HG03097 (cell line): ENCODE results near the gene NAMPT.
A peak's percentile ranks its signal among the peaks of the same experiment; 100 is the strongest.

ENCODE experiments used
- ATAC-seq: cut with Tn5 transposase; IDR thresholded peaks from one replicate; pipeline ENCODE4 v1.9.1; 2021; ENCODE audit not compliant: unreplicated experiment, low FRiP score

The NAMPT gene

DNA sequence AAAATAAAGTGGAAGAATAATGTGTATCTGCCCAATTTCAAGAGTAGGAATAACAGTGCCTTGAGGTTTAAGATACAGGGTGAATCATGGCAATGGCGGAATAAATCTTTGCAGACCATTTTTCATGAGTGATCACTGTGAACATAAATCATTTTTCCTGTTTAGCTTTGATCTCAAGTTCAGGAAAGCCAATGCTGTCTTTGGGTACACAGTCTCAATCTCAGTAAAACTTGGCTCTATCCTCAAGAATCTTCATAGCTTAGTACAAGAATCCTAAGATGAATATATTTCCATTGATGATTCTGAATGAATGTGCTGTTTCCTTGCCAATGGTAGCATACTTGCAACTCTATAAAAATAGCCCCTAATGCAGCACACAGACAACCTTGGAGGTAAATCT lies 6.8 kb downstream of the NAMPT start:
- no peak for ATAC-seq

DNA sequence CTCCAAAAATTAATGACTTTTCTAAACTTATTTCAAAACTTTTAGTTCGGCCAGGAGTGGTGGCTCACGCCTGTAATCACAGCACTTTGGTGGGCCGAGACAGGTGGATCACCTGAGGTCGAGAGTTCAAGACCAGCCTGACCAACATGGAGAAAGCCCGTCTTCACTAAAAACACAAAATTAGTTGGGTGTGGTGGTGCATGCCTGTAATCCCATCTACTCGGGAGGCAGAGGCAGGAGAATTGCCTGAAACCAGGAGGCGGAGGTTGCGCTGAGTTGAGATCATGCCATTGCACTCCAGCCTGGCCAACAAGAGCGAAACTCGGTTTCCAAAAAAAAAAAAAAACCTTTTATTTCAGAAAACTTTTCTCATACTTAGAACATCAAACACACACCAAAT lies 8.3 kb downstream of the NAMPT start:
- ATAC-seq = no peak

- no peak for ATAC-seq
These were observed 11.6 kb downstream of the NAMPT start for GRCh38 chr7:106273009-106273668.

DNA sequence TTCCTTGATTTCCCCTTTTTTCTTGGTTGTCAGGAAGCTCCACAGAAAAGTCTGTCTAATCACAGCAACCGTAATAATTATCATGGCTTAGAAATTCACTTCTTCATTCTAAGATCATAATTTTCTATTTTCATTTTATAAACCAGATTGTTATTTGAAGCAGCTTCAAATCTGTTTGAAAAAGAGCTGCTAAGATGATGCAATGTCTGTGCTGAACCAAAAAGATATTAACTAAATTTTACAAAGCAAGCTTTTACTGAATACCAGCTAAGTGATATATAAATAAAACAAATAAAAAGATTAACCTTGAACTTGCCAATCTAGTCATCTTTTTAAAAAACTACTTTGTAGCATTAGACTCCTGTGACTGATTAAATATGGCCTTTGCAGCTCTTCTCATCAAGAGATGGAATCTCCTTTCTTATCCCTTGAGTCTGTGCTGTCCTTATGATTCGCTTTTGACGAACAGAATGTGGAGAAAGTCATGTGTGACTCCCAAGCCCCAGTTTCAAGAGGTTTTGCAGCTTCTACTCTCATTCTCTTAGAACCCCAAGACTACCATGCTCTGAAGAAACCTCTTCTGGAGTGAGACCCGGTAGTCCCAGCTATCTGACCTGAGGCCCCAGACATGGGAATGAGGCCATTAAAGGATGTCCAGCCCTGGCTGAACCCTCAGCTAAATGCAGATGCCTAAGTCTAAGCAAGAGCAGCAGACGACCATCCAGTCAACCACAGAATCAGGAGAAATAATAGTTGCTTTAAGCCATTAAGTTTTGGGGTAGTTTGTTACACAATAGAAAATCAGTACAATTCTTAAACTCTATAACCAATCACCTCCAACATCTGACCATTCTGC lies 14.4 kb downstream of the NAMPT start:
- no peak for ATAC-seq

GRCh38 chr7:106269254-106269961 lies 15.4 kb downstream of the NAMPT start:
- no peak for ATAC-seq

DNA sequence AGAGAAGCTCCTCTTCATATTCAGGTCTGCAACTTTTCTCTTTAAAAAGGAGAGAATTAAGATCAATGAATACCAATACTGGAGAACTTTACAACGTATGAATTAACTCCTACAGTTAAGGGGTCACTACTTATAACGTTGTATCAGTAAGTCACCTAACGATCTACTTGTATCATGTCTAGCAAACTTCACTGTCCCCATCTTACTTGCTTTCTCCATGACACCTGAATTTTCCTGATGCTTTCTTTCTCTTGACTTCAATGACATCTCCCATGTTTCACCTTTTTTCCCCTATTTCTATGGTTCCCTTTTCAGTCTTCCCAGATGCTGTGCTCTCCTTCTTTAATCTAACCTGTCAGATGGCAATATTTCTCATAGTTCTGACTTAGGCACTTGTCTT lies 19.6 kb downstream of the NAMPT start:
- ATAC-seq = no peak

- no peak for ATAC-seq
These were observed 22.4 kb downstream of the NAMPT start for GRCh38 chr7:106262221-106262881.

DNA sequence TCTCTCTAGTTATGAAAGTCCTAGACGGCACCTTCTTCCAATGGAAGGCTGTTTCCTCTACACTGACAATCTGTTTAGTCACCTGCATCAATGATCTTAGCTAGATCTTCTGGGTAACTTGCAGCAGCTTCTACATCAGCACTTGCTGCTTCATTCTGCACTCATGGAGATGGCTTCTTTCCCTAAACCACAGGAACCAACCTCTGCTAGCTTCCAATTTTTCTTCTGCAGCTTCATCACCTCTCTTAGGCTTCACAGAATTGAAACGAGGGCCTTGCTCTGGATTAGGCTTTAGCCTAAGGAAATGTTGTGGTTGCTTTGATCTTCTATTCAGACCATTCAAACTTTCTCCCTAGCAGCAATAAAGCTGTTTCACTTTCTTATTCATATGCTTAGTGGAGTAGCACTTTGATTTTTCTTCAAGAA lies 24.6 kb downstream of the NAMPT start:
- peak; percentile 67 for ATAC-seq

DNA sequence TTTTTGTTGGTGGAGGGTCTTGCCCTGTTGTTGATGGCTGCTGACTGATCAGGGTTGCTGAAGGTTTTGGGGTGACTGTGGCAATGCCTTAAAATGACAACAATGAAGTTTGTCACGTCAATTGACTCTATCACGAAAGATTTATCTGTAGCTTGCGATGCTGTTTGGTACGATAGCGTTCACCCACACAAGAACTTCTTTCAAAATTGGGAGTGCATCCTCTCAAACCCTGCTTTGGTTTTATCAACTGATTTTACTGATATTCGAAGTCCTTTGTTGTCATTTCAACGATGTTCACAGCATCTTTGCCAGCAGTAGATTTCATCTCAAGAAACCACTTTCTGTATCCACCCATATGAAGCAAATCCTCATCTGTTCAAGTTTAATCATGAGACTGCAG lies 26.0 kb downstream of the NAMPT start:
- ATAC-seq = no peak

DNA sequence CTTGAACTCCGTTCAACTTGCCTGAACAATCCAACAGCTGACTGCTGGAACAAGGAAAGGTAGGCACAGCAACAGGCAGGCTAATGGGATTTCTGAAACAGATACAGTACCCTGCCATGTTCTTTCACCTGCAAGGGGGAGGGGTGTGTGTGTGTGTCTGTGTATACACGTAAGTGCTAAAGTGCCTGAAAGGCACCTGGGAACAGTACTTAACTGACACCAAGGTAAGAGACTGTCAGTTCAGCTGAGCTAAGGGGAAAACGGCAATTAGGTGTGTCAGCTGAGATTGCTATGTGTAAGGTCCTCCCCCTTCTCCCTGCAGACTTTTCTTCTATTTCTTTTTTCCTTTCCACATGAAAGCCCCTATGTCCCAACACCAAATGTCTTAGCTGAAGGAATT lies 27.0 kb downstream of the NAMPT start:
- no peak for ATAC-seq

DNA sequence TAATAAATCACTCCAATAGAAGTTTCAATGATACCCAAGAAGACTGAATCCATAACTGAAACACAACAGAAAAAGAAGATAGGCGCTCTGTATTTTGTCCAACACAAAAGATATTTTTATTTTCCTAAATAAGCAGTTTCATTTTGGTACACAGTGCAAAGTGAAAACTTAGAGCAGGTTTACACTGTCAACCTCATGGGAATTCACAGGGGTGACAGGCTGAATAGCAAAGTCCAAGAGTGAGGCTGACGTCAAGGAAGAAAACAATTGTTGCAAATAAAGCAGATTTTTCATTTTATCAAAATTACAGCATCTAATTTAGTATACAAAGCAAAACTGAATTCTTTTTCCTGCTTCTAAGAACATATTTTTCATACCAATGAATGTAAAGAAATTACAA lies 28.6 kb downstream of the NAMPT start:
- no peak for ATAC-seq

DNA sequence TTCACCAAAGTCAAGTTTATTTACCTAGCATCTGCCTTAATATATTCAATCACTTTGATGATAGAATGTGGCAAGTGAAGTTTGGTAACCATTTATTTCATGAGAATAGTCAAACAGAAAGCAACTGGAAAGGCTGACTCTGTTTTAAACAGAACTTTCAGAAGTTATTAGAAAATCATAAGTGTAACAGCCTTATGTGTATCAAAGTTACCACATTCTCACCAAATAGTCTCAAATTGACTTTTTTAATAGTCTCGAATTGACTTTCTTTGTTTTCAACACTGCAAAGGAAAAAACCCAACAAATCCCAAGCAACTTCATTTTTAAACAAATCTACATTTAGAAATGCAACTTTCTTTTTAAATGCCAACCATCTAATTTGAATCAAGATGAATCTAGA lies 29.5 kb downstream of the NAMPT start:
- ATAC-seq = no peak

GRCh38 chr7:106254525-106255116 lies 30.2 kb downstream of the NAMPT start:
- no peak for ATAC-seq

DNA sequence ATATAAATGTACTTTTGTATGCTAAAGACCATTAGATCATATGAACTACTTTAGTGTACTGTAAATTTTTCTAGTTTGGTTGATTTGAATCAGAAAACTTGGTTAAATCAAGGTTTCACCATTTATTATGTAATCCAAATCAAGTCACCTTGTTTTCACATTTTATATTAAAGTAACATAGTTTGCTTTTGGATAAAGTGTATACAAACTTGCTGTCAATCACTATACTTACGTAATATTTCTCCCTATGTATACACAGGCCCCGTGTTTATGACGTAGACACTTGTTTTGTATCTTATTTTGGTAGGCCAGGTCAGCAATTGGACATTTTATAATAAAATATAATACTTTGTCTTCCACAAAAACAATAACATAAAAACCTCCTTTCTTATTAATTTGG lies 32.2 kb downstream of the NAMPT start:
- no peak for ATAC-seq

DNA sequence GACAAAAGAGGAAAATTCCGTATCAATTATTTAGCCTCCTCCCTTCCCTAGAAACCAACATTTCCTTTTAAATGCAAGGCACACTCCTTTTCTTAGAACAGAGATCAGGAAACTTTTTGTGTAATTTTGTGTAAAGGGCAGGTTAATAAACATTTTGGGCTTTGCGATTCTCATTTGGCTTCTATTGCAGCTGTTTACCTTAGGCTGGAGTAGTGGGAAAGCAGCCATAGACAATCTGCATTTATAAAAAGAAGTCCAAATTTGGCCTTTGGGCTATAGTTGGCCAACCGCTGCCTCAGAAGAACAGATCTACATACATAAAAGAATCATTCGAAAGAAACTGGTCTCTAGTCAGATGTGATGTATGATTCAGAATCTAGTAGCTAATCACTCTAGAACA lies 35.3 kb downstream of the NAMPT start:
- no peak for ATAC-seq

DNA sequence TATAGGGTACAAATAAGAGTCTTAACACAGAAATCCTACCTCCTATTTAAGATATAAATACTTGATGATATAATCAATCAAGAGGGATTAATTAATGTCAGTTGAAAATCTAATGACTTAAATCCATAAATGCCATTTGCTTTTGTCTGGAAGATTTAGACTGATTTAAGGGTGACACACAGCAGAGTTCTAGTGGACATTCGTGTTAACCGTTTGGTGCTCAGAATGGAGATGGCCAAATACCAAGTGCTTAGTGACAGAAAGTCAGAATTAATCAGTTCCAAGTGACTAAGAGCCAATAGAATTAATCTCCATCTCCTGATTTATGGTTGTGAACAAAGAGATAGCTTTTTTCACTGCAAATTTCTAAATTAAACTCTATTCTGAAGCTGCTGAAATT lies 36.2 kb downstream of the NAMPT start:
- no peak for ATAC-seq

- no peak for ATAC-seq
These were observed 36.9 kb downstream of the NAMPT start for GRCh38 chr7:106247841-106248240.

- ATAC-seq = no peak
These were observed 37.7 kb downstream of the NAMPT start for GRCh38 chr7:106246902-106247711.

GRCh38 chr7:106243893-106244292 lies 40.9 kb downstream of the NAMPT start:
- ATAC-seq = no peak

- no peak for ATAC-seq
These were observed 45.4 kb downstream of the NAMPT start for GRCh38 chr7:106239406-106239805.
